ENCODE measurements around the gene MUL1. TPM values are rescaled to one million over a fixed set of nuclear protein-coding genes. Genes with fewer than 3 reads are reported as not detected.

Gene MUL1
- total RNA-seq, 1 experiment from 2014 or later, result 24.7 TPM

DNA sequence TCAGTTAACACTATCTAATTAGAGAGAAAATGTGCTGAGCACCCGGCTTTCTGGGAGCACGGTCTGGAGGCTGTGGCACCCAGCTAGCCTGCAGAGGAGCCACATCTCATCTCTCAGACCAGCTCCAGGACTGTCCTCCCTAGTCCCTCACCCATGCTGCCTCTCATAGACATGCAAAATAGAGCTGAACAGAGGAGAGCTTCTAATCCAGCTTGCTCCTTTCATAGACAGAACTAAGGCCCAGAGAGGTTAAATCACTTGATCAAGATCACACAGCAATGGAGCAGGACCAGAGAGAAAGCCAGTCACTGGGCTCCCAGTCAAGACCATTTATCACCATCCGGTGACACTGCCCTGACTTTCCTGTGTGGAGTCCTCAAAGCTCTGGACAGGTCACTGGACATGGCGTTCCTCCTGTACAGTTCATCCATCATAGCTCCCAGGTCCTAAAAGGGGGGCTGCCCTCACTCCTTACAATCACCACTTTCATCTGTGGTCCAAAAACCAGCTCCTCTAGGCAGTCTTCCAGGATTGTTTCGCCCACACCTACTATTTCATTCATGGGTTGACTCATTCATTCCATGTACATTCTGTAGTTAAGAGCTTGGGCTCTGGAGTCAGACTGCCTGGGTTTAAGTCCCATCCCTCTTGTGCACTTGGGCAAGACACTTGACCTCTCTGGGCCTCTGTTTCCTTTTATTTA lies 13.2 kb downstream of the MUL1 start:
- peak overlapping the region; percentile 36 for H2AFZ ChIP-seq (ENCODE audit: low read depth, low read length, poor library complexity, severe bottlenecking)
- no peaks in the 10 kb centered on the region for H3K9me3 ChIP-seq (ENCODE audit: control insufficient read depth in 1 of 2, insufficient read depth in 1 of 2, low read depth in 1 of 2, low read length in 2 of 2)
- H3K4me1 ChIP-seq (ENCODE audit: control insufficient read depth in 1 of 2, insufficient read depth in 2 of 2, low read length in 2 of 2), result peaks cover 30 to 57% of the 10 kb centered on the region in 2 experiments
- peak overlapping the region; percentile 94 for H3K27ac ChIP-seq (ENCODE audit: low read depth, low read length)
- peak overlapping the region; percentile 76 for H3K4me2 ChIP-seq (ENCODE audit: low read length)
- H4K20me1 ChIP-seq (ENCODE audit: insufficient read depth), result no peaks in the 10 kb centered on the region
- no peaks in the 10 kb centered on the region for H3K27me3 ChIP-seq (ENCODE audit: insufficient read depth, low read length)
- DNase-seq (ENCODE audit: low read depth, low spot score) (peak; percentile 90), ATAC-seq (peak; percentile 45)
- no TSS peak for BruUV-seq (replicated peaks)
- RAD21 ChIA-PET (ENCODE audit: low non-redundant PET in 1 of 2, low total read pairs in 2 of 2, uncharacterized antibody in 2 of 2, unreplicated experiment in 2 of 2), result interaction anchor here (0.8 to 1.8 kb wide), 4 partner anchors 61 to 278 kb away, joined by 3 to 16 read pairs (median 3); no protein-coding TSS in a partner anchor
- peak overlapping the region; percentile 55 for H3K9ac ChIP-seq (ENCODE audit: low read length)
- intact Hi-C loops (cut with micrococcal nuclease), result loop anchor here (1.0 to 5.0 kb wide), 6 partner anchors 60 to 576 kb away; no protein-coding TSS in a partner anchor
- H3K4me3 ChIP-seq (replicated peaks in 1 of 2; ENCODE audit: low read depth in 1 of 2, low read length in 2 of 2), result peak overlapping the region in 1 of 2 experiments; percentile 37; a peak in 2 of 4 replicates
- POLR2A ChIA-PET, result interaction anchor here (0.7 to 1.9 kb wide), 4 partner anchors 12 to 282 kb away, joined by 3 to 12 read pairs (median 4); partner anchors contain the start of gene DDOST
- H3K79me2 ChIP-seq (ENCODE audit: insufficient read depth, low read length), result no peaks in the 10 kb centered on the region; the same call in 1 of the 2 replicates
- peaks cover 0 to 17% of the 10 kb centered on the region in 2 experiments; a peak in 2 of 4 replicates for H3K36me3 ChIP-seq (ENCODE audit: control insufficient read depth in 1 of 2, insufficient read depth in 2 of 2, low read length in 2 of 2)
- H3K9me2 ChIP-seq (ENCODE audit: insufficient read depth), result no peaks in the 10 kb centered on the region
- CTCF ChIA-PET, result interaction anchor here (0.5 to 4.8 kb wide), 24 partner anchors 9 to 833 kb away, joined by 3 to 47 read pairs (median 4); partner anchors contain the start of genes CAMK2N1 and MUL1
- TF ChIP-seq, protein P1, sequence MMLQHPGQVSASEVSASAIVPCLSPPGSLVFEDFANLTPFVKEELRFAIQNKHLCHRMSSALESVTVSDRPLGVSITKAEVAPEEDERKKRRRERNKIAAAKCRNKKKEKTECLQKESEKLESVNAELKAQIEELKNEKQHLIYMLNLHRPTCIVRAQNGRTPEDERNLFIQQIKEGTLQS (IDR thresholded peaks at IDR 0.05), result no peak
- TF ChIP-seq RAD21 (IDR thresholded peaks at IDR 0.05; ENCODE audit: low read depth) (no peak), ELF1 (IDR thresholded peaks at IDR 0.05; ENCODE audit: borderline replicate concordance, low read depth) (no peak), CBX3 (IDR thresholded peaks at IDR 0.05; ENCODE audit: low read depth) (no peak), YY1 (IDR thresholded peaks at IDR 0.05; ENCODE audit: extremely low read depth, insufficient replicate concordance, low read depth, low read length) (peak; percentile 3), EGR1 (IDR thresholded peaks at IDR 0.05; ENCODE audit: low read depth) (no peak), EZH2phosphoT487 (IDR thresholded peaks at IDR 0.05; ENCODE audit: borderline replicate concordance) (no peak), POLR2AphosphoS5 (IDR thresholded peaks at IDR 0.05; ENCODE audit: low read depth, low read length) (peak; percentile 61; the same call in 1 of the 2 replicates)
- TF ChIP-seq, protein P2, sequence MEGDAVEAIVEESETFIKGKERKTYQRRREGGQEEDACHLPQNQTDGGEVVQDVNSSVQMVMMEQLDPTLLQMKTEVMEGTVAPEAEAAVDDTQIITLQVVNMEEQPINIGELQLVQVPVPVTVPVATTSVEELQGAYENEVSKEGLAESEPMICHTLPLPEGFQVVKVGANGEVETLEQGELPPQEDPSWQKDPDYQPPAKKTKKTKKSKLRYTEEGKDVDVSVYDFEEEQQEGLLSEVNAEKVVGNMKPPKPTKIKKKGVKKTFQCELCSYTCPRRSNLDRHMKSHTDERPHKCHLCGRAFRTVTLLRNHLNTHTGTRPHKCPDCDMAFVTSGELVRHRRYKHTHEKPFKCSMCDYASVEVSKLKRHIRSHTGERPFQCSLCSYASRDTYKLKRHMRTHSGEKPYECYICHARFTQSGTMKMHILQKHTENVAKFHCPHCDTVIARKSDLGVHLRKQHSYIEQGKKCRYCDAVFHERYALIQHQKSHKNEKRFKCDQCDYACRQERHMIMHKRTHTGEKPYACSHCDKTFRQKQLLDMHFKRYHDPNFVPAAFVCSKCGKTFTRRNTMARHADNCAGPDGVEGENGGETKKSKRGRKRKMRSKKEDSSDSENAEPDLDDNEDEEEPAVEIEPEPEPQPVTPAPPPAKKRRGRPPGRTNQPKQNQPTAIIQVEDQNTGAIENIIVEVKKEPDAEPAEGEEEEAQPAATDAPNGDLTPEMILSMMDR (IDR thresholded peaks at IDR 0.05 in 2 of 3, conservative IDR thresholded peaks at IDR 0.05 in 1 of 3; ENCODE audit: borderline replicate concordance in 1 of 3, insufficient read depth in 1 of 3, low read depth in 2 of 3, low read length in 2 of 3), result no peak
- TF ChIP-seq, protein P3, sequence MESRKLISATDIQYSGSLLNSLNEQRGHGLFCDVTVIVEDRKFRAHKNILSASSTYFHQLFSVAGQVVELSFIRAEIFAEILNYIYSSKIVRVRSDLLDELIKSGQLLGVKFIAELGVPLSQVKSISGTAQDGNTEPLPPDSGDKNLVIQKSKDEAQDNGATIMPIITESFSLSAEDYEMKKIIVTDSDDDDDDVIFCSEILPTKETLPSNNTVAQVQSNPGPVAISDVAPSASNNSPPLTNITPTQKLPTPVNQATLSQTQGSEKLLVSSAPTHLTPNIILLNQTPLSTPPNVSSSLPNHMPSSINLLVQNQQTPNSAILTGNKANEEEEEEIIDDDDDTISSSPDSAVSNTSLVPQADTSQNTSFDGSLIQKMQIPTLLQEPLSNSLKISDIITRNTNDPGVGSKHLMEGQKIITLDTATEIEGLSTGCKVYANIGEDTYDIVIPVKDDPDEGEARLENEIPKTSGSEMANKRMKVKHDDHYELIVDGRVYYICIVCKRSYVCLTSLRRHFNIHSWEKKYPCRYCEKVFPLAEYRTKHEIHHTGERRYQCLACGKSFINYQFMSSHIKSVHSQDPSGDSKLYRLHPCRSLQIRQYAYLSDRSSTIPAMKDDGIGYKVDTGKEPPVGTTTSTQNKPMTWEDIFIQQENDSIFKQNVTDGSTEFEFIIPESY (IDR thresholded peaks at IDR 0.05; ENCODE audit: extremely low read depth, insufficient replicate concordance, low read length), result no peak
